GM18508 (cell line): ENCODE data around the gene ESAM.

ENCODE experiments used
- ATAC-seq: cut with Tn5 transposase; IDR thresholded peaks from one replicate; pipeline ENCODE4 v1.9.1; 2021; ENCODE audit warnings: moderate number of reproducible peaks; ENCODE audit not compliant: insufficient read depth, unreplicated experiment

The ESAM gene

DNA sequence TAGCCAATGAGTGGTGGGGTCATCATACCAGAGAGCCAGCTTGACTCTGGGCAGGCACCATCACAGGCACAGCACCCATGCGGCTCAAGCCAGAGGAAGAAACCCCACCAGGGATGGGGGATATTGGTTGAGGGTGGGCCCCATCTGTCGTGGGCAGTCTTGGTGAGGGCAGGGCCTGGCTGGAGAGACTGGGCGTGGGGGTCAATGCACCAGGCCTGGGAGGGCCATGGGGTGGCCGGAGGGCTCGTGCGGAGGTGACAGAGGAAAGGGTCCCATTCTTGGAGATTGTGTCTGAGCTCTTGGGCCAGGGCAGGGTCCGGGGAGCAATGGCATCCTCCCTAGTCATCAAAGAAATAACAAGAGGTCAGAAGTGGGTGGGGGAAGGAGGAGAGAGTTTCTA is 8.5 kb downstream of the ESAM start:
- no peak for ATAC-seq

DNA sequence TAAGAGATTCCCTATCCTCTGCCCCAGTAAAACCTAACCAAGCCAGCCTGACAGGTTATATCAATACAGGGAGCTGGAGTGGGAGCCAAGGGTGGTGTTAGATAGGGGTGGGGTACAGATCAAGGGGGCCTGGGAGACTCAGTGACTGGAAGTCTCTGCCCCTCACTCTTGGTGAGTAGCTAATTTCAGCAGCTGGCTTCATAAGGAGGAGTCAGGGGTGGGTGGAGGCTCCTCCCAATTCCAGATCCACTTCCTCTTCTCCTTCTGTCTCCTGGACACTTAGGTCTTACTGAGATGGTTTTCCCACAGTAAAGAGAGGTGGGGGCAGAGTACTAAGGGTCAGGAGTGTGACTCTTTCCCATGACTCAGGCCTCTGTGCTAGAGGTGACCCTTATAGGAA is 8.9 kb downstream of the ESAM start:
- no peak for ATAC-seq

DNA sequence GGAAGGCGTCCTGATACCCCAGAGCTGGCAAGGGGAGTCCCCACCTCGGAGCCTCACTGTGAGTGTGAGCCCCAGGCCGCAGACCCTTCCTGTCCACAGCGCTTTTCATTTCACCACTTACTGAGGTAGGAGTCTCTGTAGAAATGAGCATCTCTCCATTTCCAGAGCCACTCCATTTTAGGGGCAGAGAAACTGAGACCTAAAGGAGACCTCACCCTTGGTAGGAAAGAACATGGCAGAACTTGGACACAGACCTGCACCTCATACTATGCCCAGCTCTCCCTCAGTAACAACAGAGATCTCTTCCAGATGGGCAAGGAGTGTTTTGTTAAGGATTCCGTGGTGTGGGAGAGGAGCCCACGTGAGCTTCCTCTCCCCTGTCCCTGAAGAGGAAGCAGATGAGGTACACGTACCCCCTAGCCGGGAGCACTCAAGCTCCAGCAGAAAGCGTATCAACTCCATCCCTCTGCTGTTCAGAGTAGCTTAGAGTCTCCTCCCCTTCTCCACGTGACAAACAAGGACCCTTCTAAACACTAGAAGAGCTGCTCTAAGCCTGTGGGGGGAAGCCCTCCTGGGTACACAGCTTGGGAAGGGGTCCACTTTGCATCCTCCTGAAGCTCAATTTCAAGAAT is 9.5 kb downstream of the ESAM start:
- no peak for ATAC-seq

DNA sequence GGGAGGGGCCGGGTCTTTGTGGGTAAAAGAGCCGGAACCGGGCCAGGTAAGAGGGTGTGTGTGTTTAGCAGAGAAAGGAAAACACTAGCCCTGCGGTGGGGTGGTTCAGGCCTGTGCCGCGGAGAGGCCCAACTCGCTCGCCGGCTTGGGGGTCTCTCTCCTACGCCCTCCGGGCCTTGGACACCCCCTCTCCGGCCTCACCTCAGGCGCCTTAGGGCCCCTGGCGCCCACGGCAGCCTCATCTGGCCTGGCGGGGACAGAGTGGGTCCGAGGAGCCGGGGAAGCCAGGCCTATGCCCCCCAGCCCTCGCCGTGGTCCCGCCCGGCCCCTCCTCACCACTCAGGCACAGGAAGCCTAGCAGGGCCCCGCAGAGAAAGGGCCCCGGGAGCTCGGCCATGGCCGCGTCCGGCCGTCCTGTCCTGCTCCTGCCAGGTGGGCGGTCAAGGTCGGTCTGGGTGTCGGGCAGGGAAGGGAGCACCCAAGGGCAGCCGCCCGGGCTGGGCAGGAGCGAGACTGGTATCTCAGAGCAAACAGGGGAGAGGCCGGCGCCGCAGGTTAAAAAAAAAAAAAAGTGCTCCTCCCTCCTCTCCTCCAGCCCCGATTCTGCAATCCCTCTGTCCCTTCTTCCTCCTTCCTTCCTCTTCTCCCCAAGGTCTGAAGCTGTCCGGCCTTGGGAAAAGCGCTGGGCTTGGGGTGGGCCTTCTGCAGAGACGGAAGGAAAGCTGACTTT is 10.2 kb downstream of the ESAM start, which contains the start of gene VSIG2:
VSIG2 (minus strand) TSS at position 515 of the 730 bp plus-strand sequence; CDS start at position 397, 118 bp downstream.
- ATAC-seq = no peak

DNA sequence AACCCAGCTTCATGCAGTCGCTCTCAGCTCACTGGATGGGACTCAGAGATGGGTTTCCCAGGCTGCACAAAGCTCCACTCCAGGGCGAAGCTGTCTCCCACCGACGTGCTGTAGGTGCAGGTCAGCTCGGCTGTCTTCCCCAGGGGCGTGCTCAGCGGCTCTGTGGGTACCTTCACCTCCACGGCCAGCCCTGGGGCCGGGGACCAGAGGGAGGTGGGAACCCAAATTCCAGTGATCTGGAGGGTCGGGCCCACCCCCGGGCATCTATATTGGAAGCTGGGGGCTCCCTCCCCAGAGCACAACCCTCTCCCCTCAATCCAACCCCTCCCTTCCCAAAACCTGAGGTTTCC is 10.7 kb downstream of the ESAM start:
- ATAC-seq = no peak

DNA sequence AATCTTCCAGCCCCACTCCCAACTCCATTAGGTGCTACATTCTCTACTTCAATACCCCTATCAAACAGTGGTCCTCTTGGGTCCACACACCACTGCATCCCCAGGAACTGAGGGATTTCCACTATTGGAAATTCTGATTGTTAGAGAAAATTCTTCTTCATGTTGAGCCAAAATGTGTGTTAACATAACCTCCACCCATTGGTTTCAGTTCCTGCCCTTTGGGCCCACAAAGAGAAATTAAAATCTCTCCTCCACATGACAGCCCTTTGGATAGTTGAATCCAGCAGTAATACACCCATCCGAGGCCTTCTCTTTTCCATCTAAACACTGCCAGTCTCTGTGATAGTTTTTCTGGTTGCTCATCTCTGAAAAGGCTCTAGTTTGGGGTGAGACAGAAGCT is 12.2 kb downstream of the ESAM start:
- no peak for ATAC-seq

DNA sequence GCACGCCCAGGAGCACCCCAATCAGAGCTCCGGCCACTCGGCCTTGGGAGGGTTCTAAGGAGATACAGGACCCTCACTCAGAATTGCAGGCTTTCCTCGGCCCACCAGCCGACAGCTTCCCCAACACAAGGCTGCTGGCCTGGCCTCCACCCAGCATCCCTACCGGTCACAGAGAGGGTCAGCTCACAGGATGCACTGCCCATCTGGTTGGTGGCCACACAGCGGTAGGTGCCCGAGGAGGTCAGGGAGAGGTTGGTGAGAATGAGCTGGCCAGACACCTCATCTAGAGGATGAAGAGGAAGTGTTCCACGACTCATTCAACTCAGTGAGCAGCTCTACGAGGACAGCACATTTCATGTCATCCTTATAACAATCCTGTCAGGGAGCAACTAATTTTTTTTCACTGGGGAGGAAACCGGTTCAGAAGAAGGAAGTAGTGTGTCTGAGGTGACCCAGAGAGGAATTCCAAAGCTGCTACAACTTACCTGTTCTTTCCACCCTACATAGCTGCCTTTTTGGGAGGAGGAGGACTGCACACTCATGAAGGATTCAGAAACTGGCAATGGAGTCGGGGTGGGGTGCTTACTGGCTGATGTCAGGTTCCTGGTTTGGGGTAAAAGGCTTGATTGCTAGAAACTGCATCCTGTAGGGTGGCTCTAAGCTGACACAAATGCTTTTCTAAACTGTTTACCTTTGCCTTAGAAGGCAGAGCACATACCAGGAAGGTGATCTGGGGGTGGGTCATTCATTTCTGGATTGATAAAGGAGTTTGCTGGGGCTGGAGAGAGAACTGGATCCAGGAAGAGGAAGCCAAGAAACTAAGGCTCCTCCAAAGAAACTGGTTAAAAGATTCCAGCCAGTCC is 13.4 kb downstream of the ESAM start:
- no peak for ATAC-seq

DNA sequence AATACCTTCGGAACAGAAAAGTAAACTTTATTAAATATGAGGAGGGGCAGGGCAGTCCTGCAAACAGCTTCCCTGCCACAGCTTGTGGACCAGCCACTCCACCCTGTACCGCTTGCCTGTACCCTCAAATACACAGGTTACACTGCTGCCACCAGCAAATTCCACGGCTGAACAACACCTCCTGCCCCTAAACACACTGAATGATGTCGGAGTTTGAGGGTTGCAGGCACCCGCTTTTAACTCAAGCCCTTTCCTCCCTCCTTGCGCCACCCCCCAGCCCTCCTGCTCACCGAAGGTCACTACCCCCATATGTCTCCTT is 14.0 kb downstream of the ESAM start:
- ATAC-seq = no peak

DNA sequence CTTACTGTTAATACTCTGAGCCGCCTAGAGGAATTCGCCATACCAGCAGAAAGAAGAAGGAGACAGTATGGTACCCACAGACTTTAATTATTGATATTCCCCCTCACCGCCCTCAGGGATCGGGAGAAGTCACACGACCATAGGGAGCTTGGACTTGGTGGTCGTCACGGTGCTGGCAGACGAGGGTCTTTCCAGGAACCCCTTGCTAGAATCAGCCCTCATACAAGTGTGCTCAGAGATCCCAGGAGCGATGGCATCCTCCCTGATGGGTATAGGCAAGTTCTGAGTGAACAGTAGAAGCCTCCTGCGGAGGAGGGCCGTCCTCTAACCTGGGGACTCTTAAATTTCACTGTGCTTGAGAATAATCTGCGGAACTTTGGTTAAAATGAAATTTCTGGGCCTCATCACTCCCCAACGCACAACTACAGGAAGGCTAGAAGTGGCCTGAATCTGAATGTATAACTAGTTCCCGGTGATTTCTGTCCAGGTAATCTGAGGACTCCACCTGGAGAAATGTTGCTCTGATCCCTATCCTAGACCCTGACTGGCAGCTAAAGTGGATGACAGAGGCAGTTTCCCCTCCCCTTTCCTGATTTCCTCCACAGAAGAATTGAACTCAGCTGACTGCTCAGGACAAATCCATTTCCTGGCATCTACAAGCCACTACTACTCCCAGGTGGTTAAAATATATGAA is 14.5 kb downstream of the ESAM start:
- no peak for ATAC-seq

DNA sequence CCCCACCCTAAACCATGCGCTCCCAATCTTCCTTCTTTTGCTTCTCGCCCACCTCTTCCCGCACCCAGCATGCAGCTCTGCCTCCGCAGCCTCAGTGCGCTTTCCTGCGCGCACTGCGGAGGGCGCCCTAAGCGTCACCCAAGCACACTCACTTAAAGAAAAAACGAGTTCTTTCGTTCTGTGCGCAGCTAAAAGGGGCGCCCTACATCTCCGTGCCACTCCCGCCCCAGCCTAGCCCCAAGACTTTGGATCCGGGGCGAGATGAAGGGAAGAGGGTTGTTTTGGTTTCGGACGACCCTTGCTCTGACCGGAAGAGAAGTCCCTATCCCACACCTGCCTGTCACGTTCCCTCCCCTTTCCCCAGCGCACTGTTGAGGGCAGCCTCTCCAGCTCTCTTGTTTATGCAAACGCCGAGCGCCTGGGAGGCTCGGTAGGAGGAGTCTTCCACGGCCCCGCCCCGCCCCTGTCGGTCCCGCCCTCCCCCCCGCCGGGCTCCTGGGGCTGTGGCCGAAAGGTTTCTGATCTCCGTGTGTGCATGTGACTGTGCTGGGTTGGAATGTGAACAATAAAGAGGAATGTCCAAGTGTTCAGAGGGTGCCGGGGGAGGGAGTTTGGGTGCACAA is 15.4 kb downstream of the ESAM start:
- ATAC-seq = peak; percentile 68

DNA sequence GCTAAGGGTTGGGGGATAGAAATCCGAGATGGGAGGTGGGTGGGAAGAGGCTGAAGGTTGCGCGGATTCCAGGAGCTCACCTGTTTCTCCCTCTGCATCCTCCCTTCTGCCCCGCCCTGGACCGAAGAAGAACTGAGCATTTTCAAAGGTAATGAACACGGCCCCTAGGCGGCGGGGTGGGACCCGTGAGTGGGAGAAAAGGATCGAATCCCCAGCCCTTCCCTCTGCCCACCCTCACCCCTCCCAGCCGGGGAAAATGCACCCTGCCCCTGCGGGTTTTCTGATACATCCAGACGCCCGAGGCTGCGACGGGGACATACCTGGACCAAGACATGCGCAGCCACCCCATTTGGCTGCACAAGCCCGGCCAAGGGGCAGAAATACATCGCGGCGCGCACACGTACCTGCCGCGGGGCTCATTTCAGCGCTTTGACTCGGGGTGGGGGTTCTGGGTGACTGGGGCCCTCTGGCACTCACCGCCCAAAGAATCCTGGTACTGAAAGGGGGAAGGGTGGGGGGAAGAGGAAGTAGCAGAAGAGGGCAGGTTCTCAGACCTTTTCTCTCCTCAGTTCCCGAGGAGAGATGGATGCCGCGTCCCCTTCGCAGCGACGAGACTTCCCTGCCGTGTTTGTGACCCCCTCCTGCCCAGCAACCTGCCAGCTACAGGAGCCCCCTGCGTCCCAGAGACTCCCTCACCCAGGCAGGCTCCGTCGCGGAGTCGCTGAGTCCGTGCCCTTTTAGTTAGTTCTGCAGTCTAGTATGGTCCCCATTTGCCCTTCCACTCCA is 16.1 kb downstream of the ESAM start:
- peak; percentile 6 for ATAC-seq

DNA sequence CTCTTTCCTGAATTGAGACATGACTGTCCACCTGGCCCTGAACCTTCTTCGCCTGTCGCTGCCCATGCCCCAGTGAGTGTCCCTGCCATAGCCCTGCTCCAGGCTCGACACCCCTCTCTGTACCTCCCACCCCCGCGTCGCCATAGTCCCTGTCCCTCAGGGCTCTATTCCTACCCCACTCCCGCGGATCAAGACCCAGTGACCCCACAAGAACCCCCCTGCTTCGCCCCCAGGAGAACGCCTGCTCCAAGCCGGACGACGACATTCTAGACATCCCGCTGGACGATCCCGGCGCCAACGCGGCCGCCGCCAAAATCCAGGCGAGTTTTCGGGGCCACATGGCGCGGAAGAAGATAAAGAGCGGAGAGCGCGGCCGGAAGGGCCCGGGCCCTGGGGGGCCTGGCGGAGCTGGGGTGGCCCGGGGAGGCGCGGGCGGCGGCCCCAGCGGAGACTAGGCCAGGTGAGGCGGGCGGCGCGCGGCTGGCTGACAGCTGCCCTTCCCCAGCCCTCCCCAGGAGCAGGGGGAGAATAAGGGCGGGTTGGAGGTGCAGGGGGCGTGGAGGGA is 16.7 kb downstream of the ESAM start:
- no peak for ATAC-seq

DNA sequence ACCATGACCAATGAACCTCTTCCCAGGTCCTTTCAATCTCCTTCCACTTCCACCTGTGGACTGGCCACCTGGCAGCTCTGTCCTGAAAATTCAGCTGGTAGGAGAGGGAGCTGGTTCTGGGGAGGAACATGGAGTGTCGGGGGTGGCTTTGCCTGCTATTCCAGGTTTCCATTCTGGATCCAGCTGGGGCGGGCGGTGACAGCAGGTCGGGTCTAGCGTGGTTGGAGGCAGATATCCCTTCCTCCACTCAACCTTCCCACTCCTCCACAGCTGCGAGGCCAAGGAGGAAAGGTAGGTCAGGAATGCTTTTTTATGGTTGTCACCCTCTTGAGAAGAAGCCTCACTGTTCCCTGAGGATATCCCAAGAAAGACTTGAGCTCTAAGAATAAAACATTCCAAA is 19.0 kb downstream of the ESAM start:
- ATAC-seq = no peak

DNA sequence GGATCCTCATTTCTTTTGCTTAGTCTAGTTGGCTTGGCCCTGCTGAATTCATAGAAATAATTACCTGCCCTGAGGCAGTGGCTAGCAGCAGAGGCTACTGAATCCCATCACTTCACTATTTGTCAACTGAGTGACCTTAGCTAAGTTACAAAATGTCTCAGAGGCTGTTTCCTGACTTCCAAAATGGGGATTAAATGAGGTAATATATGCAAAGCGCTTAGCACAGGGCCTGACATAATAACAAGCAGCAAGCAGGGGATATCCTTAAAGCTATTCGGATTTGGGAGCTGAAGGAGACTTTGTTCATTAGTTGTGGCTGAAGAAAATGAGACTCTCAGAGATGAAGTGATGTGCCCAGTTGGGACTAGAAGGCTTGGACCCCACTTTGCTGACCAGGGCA is 19.5 kb downstream of the ESAM start:
- ATAC-seq = no peak

DNA sequence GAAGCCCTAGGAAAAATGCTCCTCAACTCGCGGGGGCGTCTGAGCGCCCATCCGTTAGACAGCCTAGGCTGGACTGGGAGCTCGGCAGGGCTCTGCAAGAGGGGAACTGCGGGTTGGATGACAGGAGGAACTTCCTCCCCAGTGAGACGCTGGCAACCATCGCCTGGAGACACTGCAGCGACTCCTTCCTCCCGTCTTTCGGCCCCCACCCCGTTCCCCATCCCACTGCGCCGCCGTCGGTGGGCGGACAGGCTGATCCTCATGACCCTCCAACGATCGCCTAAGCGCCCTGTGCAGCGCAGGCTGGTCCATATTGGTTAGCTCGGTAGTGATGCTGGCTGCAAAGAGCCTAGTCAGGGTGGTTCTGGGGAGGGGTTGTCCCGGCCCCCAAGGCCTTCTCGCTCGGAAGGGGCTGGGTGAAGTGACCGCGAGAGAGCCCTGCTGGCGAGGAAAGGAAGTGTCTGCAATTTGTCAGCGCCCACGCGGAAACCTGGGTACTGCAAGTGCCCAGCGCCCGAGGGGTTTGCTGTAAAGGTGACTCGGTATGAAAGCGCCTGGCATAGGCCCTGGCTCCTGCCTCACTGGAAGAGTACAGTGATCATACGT is 21.7 kb downstream of the ESAM start:
- ATAC-seq = peak; percentile 36

DNA sequence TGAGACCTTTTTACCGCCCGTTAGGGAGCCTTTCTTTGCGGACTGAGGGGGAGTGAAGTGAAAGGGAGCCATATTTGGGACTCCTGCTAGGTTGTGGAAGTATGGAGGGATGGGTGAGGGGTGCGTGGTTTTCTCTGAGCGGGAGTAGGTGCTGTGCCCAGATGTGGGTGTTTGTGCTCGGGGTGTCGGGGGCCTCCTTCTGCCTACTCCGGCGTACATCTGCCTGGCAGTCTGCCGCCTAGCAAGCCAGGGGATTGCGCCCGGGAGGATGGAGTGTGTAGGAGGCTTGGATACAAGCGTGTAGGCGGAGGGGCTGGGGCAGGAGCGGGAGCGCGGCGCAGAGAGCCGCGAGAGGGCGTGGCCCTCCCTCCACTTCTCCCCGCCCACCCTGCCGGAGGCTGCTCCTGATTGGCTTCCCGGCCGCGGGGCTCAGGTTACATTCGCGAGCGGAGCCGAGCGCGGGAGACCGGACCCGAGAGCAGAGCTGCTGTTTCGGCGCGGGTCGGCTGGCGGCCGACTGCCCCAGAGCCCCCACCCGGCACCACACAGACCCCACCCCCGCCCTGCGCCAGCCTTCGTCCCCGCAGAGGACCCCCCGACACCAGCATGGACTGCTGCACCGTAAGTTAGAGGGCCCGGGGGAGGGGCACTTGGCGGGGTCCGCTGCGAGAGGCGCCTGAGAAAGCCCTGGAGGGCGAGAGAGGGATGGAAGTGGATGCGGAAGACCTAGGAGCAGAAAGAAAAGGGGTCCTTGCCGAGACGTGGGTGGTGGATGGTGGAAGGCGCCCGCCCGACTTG is 22.4 kb downstream of the ESAM start, which contains the start of gene NRGN:
NRGN (plus strand) TSS at position 464 of the 798 bp plus-strand sequence; CDS start at position 607, 143 bp downstream.
- peak; percentile 65 for ATAC-seq

DNA sequence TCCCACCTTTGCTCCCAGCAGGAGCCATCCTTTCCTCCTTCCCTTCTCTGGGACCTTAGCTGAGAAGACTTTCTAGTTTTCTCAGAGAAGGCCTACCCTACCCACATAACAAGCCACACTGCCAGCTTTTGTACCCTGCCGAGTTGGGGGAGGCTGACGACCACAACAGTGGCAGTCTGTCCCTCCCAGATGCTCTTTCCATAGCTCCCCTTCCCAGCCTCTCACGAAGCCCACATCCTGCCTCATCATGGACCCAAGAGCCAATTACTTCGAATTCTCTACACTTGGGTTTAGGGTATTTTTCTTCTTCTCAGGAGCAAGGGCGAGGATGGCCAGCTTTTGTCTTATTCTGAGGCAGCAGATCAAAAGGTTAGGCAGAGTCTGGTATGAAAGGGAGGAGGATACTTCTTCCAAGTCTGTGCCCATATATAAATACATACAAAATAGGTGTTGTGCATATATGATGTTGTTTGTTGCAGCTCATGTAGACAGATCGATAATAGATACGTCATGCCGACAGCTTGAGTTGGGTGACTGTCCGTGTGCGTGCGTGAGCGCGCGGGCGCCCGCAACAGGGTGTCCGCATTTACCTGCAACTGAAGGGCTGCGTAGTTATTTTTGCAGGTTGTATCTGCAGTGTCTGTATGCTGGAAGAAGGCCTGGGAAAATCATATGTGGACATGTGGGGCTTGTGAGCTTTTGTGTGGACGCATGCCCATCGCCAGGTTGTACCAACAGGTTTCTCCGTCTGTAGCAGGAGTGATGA is 23.2 kb downstream of the ESAM start:
- ATAC-seq = no peak
